Neutrophil (primary cell): ENCODE results near the gene DSPP.

Source experiments
- H3K27ac ChIP-seq: fragments of 200-600 bp; sonication (generic); 2 replicates; pipeline ENCODE4 v1.5.1; 2016; ENCODE audit warnings: mild to moderate bottlenecking, moderate library complexity
- H3K27me3 ChIP-seq: fragments of 200-600 bp; sonication (generic); 2 replicates; pipeline ENCODE4 v1.6.0; 2016; ENCODE audit warnings: mild to moderate bottlenecking
- H3K36me3 ChIP-seq: fragments of 200-600 bp; sonication (generic); 2 replicates; pipeline ENCODE4 v1.5.1; 2017
- H3K4me1 ChIP-seq, 2 experiments: fragments of 200-600 bp in 1 of 2; sonication (generic) in 1 of 2; 1 replicate in 1 of 2; 2 replicates in 1 of 2; pipeline versions ENCODE4 v1.5.1 to v1.6.1; 2013 to 2016; ENCODE audit warnings: low read depth in 1 of 2, low read length in 1 of 2, mild to moderate bottlenecking in 1 of 2, moderate library complexity in 1 of 2; ENCODE audit not compliant: control insufficient read depth in 1 of 2, insufficient read depth in 1 of 2
- H3K4me3 ChIP-seq, 2 experiments: fragments of 200-600 bp in 1 of 2; sonication (generic) in 1 of 2; 1 replicate in 1 of 2; 2 replicates in 1 of 2; pipeline ENCODE4 v1.5.1; 2013 to 2016; ENCODE audit warnings: low read depth in 1 of 2, low read length in 1 of 2, mild to moderate bottlenecking in 1 of 2, moderate library complexity in 1 of 2
- H3K9me3 ChIP-seq: fragments of 200-600 bp; sonication (generic); 2 replicates; pipeline ENCODE4 v1.5.1; 2016
- CTCF ChIP-seq: fragments of 200-600 bp; sonication (generic); IDR thresholded peaks from 2 replicates; pipeline ENCODE4 v1.5.1; 2016; ENCODE audit warnings: antibody characterized with exemption

DSPP gene

GRCh38 chr4:87651941-87652340, 43.6 kb downstream of the DSPP start:
- Histone ChIP-seq H3K36me3 (no peaks in the 10 kb centered on the region), H3K9me3 (no peaks in the 10 kb centered on the region), H3K4me1 (no peaks in the 10 kb centered on the region), H3K27ac (no peak overlapping the region), H3K27me3 (no peaks in the 10 kb centered on the region), H3K4me3 (no peak overlapping the region)
- TF ChIP-seq CTCF = no peak

- no peak for TF ChIP-seq CTCF
- no peaks in the 10 kb centered on the region for H3K36me3 ChIP-seq
- no peaks in the 10 kb centered on the region for H3K27me3 ChIP-seq
- H3K27ac ChIP-seq = no peak overlapping the region
- H3K4me1 ChIP-seq = no peaks in the 10 kb centered on the region
- no peak overlapping the region for H3K4me3 ChIP-seq
- no peaks in the 10 kb centered on the region for H3K9me3 ChIP-seq
Measured at GRCh38 chr4:87654487-87655044, 46.2 kb downstream of the DSPP start.

GRCh38 chr4:87657525-87657924, 49.2 kb downstream of the DSPP start:
- H3K4me3 ChIP-seq = no peak overlapping the region
- H3K4me1 ChIP-seq = no peaks in the 10 kb centered on the region
- no peaks in the 10 kb centered on the region for H3K9me3 ChIP-seq
- H3K27ac ChIP-seq = no peak overlapping the region
- no peaks in the 10 kb centered on the region for H3K36me3 ChIP-seq
- no peaks in the 10 kb centered on the region for H3K27me3 ChIP-seq
- TF ChIP-seq CTCF = no peak

GRCh38 chr4:87659247-87659931, 51.1 kb downstream of the DSPP start:
- Histone ChIP-seq H3K36me3 (no peaks in the 10 kb centered on the region), H3K4me3 (no peak overlapping the region), H3K9me3 (no peaks in the 10 kb centered on the region), H3K27ac (no peak overlapping the region), H3K27me3 (no peaks in the 10 kb centered on the region), H3K4me1 (no peaks in the 10 kb centered on the region)
- no peak for TF ChIP-seq CTCF

GRCh38 chr4:87662871-87663270, 54.5 kb downstream of the DSPP start:
- H3K9me3 ChIP-seq = no peaks in the 10 kb centered on the region
- no peaks in the 10 kb centered on the region for H3K4me1 ChIP-seq
- H3K4me3 ChIP-seq = no peak overlapping the region
- H3K27me3 ChIP-seq = no peaks in the 10 kb centered on the region
- no peaks in the 10 kb centered on the region for H3K36me3 ChIP-seq
- TF ChIP-seq CTCF = no peak
- H3K27ac ChIP-seq = no peak overlapping the region
